SK-N-SH treated with all-trans-retinoic acid at 6 μM for 48 hours (cell line): ENCODE measurements around the gene OCA2.

Experiments
- ATAC-seq: fragments of 200-7000 bp; cut with Tn5 transposase; 3 replicates; pipeline ENCODE4 v1.9.1; 2020; ENCODE audit warnings: mild to moderate bottlenecking, moderate library complexity
- ARNTL ChIP-seq: fragments of 450-650 bp; formaldehyde crosslinking; IDR thresholded peaks from 2 replicates; pipeline ENCODE4 v1.5.0; 2020; ENCODE audit warnings: low read depth, mild to moderate bottlenecking, moderate library complexity, borderline replicate concordance
- BACH2 ChIP-seq: fragments of 250-450 bp; sonication (Bioruptor Pico); IDR thresholded peaks from 2 replicates; pipeline ENCODE4 v1.9.0; 2021; ENCODE audit warnings: mild to moderate bottlenecking, borderline replicate concordance
- CREB5 ChIP-seq: fragments of 250-450 bp; sonication (Bioruptor Pico); IDR thresholded peaks from 2 replicates; pipeline ENCODE4 v1.5.1; 2020; ENCODE audit warnings: low read depth, mild to moderate bottlenecking, moderate library complexity
- CSDC2 ChIP-seq: fragments of 250-450 bp; sonication (Bioruptor Pico); IDR thresholded peaks from 2 replicates; pipeline ENCODE4 v1.5.0; 2020; ENCODE audit warnings: mild to moderate bottlenecking, moderate library complexity
- CSRNP3 ChIP-seq: fragments of 250-450 bp; sonication (Bioruptor Pico); IDR thresholded peaks from 2 replicates; pipeline ENCODE4 v1.5.1; 2021; ENCODE audit warnings: mild to moderate bottlenecking, moderate library complexity
- ESRRG ChIP-seq: fragments of 250-450 bp; sonication (Bioruptor Pico); IDR thresholded peaks from 2 replicates; pipeline ENCODE4 v1.6.1; 2021; ENCODE audit warnings: mild to moderate bottlenecking
- GLIS3 ChIP-seq: fragments of 250-450 bp; sonication (Bioruptor Pico); IDR thresholded peaks from 2 replicates; pipeline ENCODE4 v1.5.0; 2020; ENCODE audit warnings: mild to moderate bottlenecking, moderate library complexity
- PATZ1 ChIP-seq: fragments of 250-450 bp; sonication (Bioruptor Pico); IDR thresholded peaks from 2 replicates; pipeline ENCODE4 v1.8.0; 2020; ENCODE audit warnings: mild to moderate bottlenecking, moderate library complexity, borderline replicate concordance
- PPARA ChIP-seq: fragments of 250-450 bp; sonication (Bioruptor Pico); IDR thresholded peaks from 2 replicates; pipeline ENCODE4 v1.5.0; 2020; ENCODE audit warnings: mild to moderate bottlenecking, borderline replicate concordance
- SNAI2 ChIP-seq: fragments of 250-450 bp; sonication (Bioruptor Pico); IDR thresholded peaks from 2 replicates; pipeline ENCODE4 v1.5.0; 2020; ENCODE audit warnings: mild to moderate bottlenecking, moderate library complexity
- TCF4 ChIP-seq: fragments of 250-450 bp; sonication (Bioruptor Pico); IDR thresholded peaks from 2 replicates; pipeline ENCODE4 v1.8.0; 2021; ENCODE audit warnings: mild to moderate bottlenecking, moderate library complexity, borderline replicate concordance
- TOX ChIP-seq: fragments of 250-450 bp; sonication (Bioruptor Pico); IDR thresholded peaks from 2 replicates; pipeline ENCODE4 v1.8.0; 2021; ENCODE audit warnings: mild to moderate bottlenecking, moderate library complexity, borderline replicate concordance
- TSHZ2 ChIP-seq: fragments of 250-450 bp; sonication (Bioruptor Pico); IDR thresholded peaks from 2 replicates; pipeline ENCODE4 v1.5.0; 2020; ENCODE audit warnings: mild to moderate bottlenecking, moderate library complexity
- ZC3H10 ChIP-seq: fragments of 250-450 bp; sonication (Bioruptor Pico); IDR thresholded peaks from 2 replicates; pipeline ENCODE4 v1.5.1; 2021; ENCODE audit warnings: mild to moderate bottlenecking, moderate library complexity
- ZFP3 ChIP-seq: fragments of 250-450 bp; sonication (Bioruptor Pico); IDR thresholded peaks from 2 replicates; pipeline ENCODE4 v1.5.0; 2020; ENCODE audit warnings: mild to moderate bottlenecking, moderate library complexity
- ZNF565 ChIP-seq: fragments of 450-650 bp; formaldehyde crosslinking; conservative IDR thresholded peaks from 2 replicates; pipeline ENCODE4 v1.5.0; 2020; ENCODE audit warnings: low read depth, mild to moderate bottlenecking, moderate library complexity
- ZNF70 ChIP-seq: fragments of 450-650 bp; formaldehyde crosslinking; IDR thresholded peaks from 2 replicates; pipeline ENCODE4 v1.5.0; 2020; ENCODE audit warnings: mild to moderate bottlenecking, moderate library complexity
- ZNF8 ChIP-seq: fragments of 450-650 bp; formaldehyde crosslinking; IDR thresholded peaks from 2 replicates; pipeline ENCODE4 v1.5.0; 2020; ENCODE audit warnings: mild to moderate bottlenecking, moderate library complexity

Gene OCA2

GRCh38 chr15:27820722-27821121 is 278.4 kb downstream of the OCA2 start:
- no peak for ATAC-seq

GRCh38 chr15:27820232-27820631 is 278.9 kb downstream of the OCA2 start:
- no peak for TF ChIP-seq SNAI2 (CRISPR knock-in tag)
- TF ChIP-seq ZC3H10 (CRISPR knock-in tag) = no peak
- TF ChIP-seq ESRRG (CRISPR knock-in tag) = no peak
- TF ChIP-seq CREB5 (CRISPR knock-in tag) = no peak
- no peak for TF ChIP-seq ARNTL
- no peak for TF ChIP-seq PATZ1 (CRISPR knock-in tag)
- TF ChIP-seq CSRNP3 (CRISPR knock-in tag) = no peak
- no peak for TF ChIP-seq ZNF8 (CRISPR knock-in tag)
- no peak for TF ChIP-seq TSHZ2
- TF ChIP-seq ZFP3 (CRISPR knock-in tag) = no peak
- no peak for TF ChIP-seq TCF4 (CRISPR knock-in tag)
- no peak for TF ChIP-seq BACH2
- TF ChIP-seq ZNF70 = no peak
- TF ChIP-seq, all 23 proteins: peak for 0
- no peak for ATAC-seq

More at GRCh38 chr15:27820722-27821121, 278.4 kb downstream of the OCA2 start:
- TF ChIP-seq GLIS3 (CRISPR knock-in tag) = no peak
- TF ChIP-seq TOX (CRISPR knock-in tag) = no peak
- no peak for TF ChIP-seq TCF4 (CRISPR knock-in tag)
- no peak for TF ChIP-seq ZFP3 (CRISPR knock-in tag)
- no peak for TF ChIP-seq TSHZ2

- ATAC-seq = no peak
- TF ChIP-seq ZNF70 = no peak
- no peak for TF ChIP-seq ZNF565 (CRISPR knock-in tag)
- no peak for TF ChIP-seq TSHZ2
- TF ChIP-seq ZFP3 (CRISPR knock-in tag) = no peak
- no peak for TF ChIP-seq PPARA
- TF ChIP-seq CREB5 (CRISPR knock-in tag) = no peak
- no peak for TF ChIP-seq GLIS3 (CRISPR knock-in tag)
- TF ChIP-seq PATZ1 (CRISPR knock-in tag) = no peak
- no peak for TF ChIP-seq CSDC2
- TF ChIP-seq CSRNP3 (CRISPR knock-in tag) = no peak
- TF ChIP-seq TCF4 (CRISPR knock-in tag) = no peak
These were observed 281.9 kb downstream of the OCA2 start for GRCh38 chr15:27817258-27817657.
